Hematopoietic multipotent progenitor cell treated with erythropoietin and hydrocortisone succinate and interleukin-3 and kit ligand, for 15 days (in vitro differentiated cells): ENCODE measurements around the gene TLE7.
A peak's percentile ranks its signal among the peaks of the same experiment; 100 is the strongest.

Experiments used
- DNase-seq: peaks from one replicate; pipeline ENCODE4 v3.0.0-alpha.2; 2015; ENCODE audit warnings: low spot score

The TLE7 gene

GRCh38 chr16:71442051-71442440 lies at the start of gene TLE7:
Gene TLE7 (minus strand): TSS chr16:71442054. CDS start chr16:71433324, 8,730 bp downstream.
- no peak for DNase-seq

- DNase-seq = peak; percentile 52
These were observed 49.2 kb upstream of the TLE7 start for GRCh38 chr16:71491054-71491453.

GRCh38 chr16:71490361-71490760 lies 48.5 kb upstream of the TLE7 start:
- DNase-seq = peak; percentile 73

- DNase-seq = no peak
These were observed 47.3 kb upstream of the TLE7 start, which contains the start of gene ZNF19 for GRCh38 chr16:71489122-71489521. Gene ZNF19 (minus strand): TSS chr16:71489324. CDS start chr16:71482114, 7,210 bp downstream.

GRCh38 chr16:71484006-71484893 lies 42.4 kb upstream of the TLE7 start:
- peak; percentile 91 for DNase-seq

GRCh38 chr16:71482569-71482968 lies 40.7 kb upstream of the TLE7 start:
- no peak for DNase-seq

GRCh38 chr16:71480956-71481355 lies 39.1 kb upstream of the TLE7 start:
- peak; percentile 81 for DNase-seq

- DNase-seq = peak; percentile 92
These were observed 37.6 kb upstream of the TLE7 start for GRCh38 chr16:71479420-71479819.

GRCh38 chr16:71476457-71477124 lies 34.7 kb upstream of the TLE7 start:
- peak; percentile 55 for DNase-seq

- no peak for DNase-seq
These were observed 33.0 kb upstream of the TLE7 start for GRCh38 chr16:71474864-71475263.

GRCh38 chr16:71473891-71474290 lies 32.0 kb upstream of the TLE7 start:
- DNase-seq = peak; percentile 36

- DNase-seq = peak; percentile 64
These were observed 31.1 kb upstream of the TLE7 start for GRCh38 chr16:71472931-71473330.

- no peak for DNase-seq
These were observed 30.2 kb upstream of the TLE7 start for GRCh38 chr16:71472051-71472450.

GRCh38 chr16:71467810-71468209 lies 26.0 kb upstream of the TLE7 start:
- DNase-seq = peak; percentile 49

- DNase-seq = peak; percentile 92
These were observed 22.4 kb upstream of the TLE7 start for GRCh38 chr16:71464231-71464630.

GRCh38 chr16:71461686-71462648 lies 20.1 kb upstream of the TLE7 start, which contains the start of gene ZNF23:
Gene ZNF23 (minus strand): TSS chr16:71462247. CDS start chr16:71456796, 5,451 bp downstream.
- DNase-seq = peak; percentile 83

- DNase-seq = peak; percentile 62
These were observed 19.1 kb upstream of the TLE7 start for GRCh38 chr16:71460941-71461340.

GRCh38 chr16:71460236-71460635 lies 18.4 kb upstream of the TLE7 start:
- no peak for DNase-seq

GRCh38 chr16:71459510-71459909 lies 17.7 kb upstream of the TLE7 start:
- DNase-seq = no peak

GRCh38 chr16:71456801-71457200 lies 14.9 kb upstream of the TLE7 start:
- DNase-seq = no peak

- peak; percentile 63 for DNase-seq
These were observed 11.2 kb upstream of the TLE7 start for GRCh38 chr16:71453036-71453435.

GRCh38 chr16:71449020-71449419 lies 7.2 kb upstream of the TLE7 start:
- no peak for DNase-seq
